Cardiac fibroblast (primary cell): ENCODE data around the gene CDH13.

Experiments used
- DNase-seq, 2 donors: peaks; one replicate each; pipeline versions ENCODE4 v3.0.0 to v3.0.0-alpha.2; 2010; ENCODE audit warnings: low read depth in 2 of 2
- H3K4me3 ChIP-seq, 2 donors: replicated peaks in 1 of 2; 1 replicate in 1 of 2; 2 replicates in 1 of 2; pipeline ENCODE4 v1.5.1; 2011; ENCODE audit warnings: low read depth in 2 of 2, low read length in 2 of 2, mild to moderate bottlenecking in 2 of 2, moderate library complexity in 1 of 2
- TF ChIP-seq, protein P1 (sequence below): IDR thresholded peaks from one replicate; pipeline ENCODE4 v1.5.1; 2011; ENCODE audit warnings: low read depth, mild to moderate bottlenecking, low read length, inconsistent platforms

CDH13 gene

DNA sequence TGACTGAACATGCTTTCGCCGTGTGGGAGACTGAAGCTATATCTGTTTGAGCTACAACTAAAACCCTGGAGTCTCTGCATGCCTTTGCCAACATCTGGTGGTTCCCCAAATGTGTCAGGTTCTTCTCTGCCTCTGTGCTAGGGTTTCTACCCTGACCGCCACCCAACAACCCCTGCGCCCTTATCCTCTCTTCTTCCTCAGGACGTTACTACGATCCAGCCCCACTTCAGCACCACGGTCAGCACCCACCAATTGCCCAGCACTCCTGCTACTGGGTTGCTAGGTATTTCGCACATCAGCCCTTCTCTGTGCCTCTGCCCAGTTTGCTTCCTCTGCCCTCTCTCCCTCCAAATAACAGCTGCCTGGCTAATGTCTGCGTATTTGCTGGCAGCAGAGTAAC, 1074.7 kb downstream of the CDH13 start:
- TF ChIP-seq, protein P1, sequence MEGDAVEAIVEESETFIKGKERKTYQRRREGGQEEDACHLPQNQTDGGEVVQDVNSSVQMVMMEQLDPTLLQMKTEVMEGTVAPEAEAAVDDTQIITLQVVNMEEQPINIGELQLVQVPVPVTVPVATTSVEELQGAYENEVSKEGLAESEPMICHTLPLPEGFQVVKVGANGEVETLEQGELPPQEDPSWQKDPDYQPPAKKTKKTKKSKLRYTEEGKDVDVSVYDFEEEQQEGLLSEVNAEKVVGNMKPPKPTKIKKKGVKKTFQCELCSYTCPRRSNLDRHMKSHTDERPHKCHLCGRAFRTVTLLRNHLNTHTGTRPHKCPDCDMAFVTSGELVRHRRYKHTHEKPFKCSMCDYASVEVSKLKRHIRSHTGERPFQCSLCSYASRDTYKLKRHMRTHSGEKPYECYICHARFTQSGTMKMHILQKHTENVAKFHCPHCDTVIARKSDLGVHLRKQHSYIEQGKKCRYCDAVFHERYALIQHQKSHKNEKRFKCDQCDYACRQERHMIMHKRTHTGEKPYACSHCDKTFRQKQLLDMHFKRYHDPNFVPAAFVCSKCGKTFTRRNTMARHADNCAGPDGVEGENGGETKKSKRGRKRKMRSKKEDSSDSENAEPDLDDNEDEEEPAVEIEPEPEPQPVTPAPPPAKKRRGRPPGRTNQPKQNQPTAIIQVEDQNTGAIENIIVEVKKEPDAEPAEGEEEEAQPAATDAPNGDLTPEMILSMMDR: no peak
- peak; percentile 46 to 49 for DNase-seq
- H3K4me3 ChIP-seq: no peak overlapping the region

DNA sequence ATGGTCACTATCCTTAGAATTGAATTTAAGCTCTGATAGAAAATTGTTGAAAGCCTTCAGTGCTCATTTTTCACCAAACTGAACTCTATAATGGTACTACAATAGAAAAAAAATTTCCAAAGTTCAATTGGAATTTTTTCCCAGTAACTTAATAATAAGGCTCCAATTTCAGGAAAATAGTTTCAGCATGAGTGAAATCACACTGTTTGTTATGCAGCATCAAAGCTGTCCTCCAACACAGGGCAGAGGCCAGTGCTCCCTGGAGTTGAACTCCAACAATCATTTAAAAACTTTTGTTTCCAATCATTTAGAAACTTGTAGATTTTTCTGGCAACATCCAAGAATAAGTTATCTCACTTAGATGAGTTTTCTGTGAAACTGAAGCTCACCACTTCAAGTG, 1077.9 kb downstream of the CDH13 start:
- no peak for DNase-seq
- no peak overlapping the region for H3K4me3 ChIP-seq
- TF ChIP-seq, protein P1: no peak

DNA sequence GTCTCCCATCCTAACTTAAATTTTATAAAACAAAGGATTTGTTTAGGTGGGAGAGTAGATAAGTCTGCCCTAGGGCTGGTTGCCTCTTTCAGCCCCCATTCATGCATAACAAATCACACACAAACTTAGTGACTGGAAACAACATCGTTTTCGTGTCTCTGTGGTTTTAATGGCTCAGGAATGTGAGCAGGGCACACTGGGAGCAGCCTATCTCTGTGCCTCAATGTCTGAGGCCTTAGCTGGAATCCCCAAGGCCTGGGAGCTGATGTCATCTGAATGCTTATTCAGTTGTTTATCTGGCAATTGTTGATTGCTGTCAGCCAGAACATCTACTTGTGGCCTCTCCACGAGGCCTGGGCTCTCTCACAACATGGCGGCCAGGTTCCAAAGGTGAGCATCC, 1079.1 kb downstream of the CDH13 start:
- no peak overlapping the region for H3K4me3 ChIP-seq
- TF ChIP-seq, protein P1: no peak
- DNase-seq: peak in 1 of 2 donors; percentile 51

DNA sequence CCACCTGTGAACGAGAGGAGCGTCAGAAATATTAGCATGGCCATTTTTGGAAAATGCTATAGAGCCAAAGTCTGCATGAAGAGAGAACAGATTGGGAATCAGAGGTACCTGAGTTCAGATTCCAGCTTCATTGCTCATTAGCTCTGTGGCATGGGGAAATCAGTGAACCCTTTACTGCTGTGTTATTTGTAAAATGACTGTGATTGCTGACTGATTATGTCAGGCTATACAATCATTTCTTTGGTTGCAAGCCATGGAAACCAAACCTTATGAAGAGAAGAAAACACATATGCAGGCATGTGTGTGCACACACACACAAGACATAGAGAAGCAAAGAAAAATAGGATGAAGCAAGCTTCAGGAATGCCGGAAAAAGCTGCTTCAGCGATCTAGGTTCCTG, 1079.6 kb downstream of the CDH13 start:
- no peak overlapping the region for H3K4me3 ChIP-seq
- TF ChIP-seq, protein P1: no peak
- DNase-seq: peak in 1 of 2 donors; percentile 45

DNA sequence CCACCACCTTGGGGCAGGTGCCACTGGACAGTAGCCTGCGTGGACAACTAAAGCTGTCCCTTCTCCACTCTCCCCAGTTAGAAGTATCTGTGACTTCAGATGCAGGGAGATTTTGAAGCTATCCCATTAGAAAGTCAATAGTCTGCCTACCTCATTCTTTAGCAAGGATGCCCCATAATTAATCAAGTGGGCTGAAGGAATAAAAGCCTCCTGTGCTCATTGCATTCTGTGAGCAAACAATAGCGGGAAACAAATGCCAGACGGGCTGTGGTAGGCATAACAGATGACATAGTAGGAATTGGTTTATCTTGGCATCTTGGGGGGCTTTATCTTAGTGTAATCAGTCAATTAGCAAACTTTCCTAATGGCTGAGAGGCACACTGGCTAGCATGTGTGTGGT, 1084.3 kb downstream of the CDH13 start:
- DNase-seq: no peak
- TF ChIP-seq, protein P1: no peak
- no peak overlapping the region for H3K4me3 ChIP-seq

DNA sequence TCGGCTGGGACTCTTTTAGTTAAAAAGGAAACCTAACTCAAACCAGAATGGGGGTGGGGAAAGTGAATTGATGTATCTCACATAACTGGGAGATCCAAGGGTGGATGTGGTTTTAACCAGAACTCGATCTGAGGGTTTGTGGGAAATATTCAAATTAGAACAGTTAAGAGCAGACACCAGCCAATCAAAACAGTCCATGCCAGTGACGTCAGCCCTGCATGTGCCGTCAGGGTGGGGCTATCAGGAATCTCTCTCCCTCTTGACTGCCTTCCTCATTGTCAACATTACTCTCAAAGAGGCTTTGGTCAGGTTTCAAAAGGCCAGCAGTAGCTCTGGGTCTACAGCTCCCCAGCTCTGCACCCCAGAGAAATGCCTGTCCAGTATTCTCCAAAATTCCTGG, 1086.8 kb downstream of the CDH13 start:
- TF ChIP-seq, protein P1: no peak
- H3K4me3 ChIP-seq: no peak overlapping the region
- DNase-seq: no peak

DNA sequence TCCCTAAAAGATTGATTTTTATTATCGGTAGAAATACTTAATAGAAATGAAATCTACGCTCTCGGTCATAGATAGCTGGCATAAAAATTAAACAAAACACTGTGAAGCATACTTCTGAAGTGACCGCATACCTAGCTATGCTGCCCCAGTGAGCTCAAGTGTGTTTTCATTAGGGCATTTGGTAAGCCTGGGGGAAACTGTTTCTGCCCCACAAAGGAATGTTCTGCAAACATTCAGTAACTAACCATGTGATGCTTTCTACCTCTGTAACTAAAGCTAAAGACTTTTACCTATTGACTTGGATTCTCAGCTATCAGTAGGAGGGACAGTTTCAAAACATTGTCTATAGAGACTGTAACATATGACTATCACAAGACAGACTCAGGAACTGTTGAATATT, 1087.5 kb downstream of the CDH13 start:
- TF ChIP-seq, protein P1: no peak
- no peak overlapping the region for H3K4me3 ChIP-seq

More for the DNA sequence above, 1087.5 kb downstream of the CDH13 start:
- no peak for DNase-seq
